DOHH2 (cell line): ENCODE measurements around the gene NFKBIL1.

Experiments
- EZH2phosphoT487 ChIP-seq: fragments of 200-600 bp; sonication (generic); IDR thresholded peaks from 2 replicates; pipeline ENCODE4 v1.6.1; 2017; ENCODE audit warnings: borderline replicate concordance, mild to moderate bottlenecking, antibody characterized with exemption, low read length, moderate library complexity, mixed read lengths
- TF ChIP-seq, protein P1 (sequence below): fragments of 200-600 bp; sonication (generic); IDR thresholded peaks from one replicate; pipeline ENCODE4 v1.5.1; 2014; ENCODE audit warnings: antibody characterized with exemption, mild to moderate bottlenecking, low read depth, low read length; ENCODE audit not compliant: poor library complexity, severe bottlenecking

DNA sequence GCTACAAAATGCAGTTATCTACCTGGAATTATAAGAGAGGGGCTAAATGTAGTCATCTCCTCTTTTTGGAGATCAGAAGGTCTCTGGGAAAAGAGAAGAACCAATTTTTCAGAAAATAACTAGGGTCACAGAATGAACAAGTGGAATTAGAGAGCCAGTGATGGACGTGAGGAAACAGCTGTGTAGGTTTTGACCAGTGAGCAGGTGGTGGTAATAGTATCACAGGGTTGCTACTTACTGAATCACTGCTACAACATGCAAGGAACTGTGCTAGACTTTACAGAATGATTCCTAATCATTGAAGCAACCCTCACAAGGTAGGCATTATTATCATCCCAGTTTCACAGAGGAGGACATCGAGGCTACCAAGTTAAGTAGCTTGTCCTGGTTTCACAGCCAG is 2.7 kb upstream of the NFKBIL1 start:
- TF ChIP-seq, protein P1, sequence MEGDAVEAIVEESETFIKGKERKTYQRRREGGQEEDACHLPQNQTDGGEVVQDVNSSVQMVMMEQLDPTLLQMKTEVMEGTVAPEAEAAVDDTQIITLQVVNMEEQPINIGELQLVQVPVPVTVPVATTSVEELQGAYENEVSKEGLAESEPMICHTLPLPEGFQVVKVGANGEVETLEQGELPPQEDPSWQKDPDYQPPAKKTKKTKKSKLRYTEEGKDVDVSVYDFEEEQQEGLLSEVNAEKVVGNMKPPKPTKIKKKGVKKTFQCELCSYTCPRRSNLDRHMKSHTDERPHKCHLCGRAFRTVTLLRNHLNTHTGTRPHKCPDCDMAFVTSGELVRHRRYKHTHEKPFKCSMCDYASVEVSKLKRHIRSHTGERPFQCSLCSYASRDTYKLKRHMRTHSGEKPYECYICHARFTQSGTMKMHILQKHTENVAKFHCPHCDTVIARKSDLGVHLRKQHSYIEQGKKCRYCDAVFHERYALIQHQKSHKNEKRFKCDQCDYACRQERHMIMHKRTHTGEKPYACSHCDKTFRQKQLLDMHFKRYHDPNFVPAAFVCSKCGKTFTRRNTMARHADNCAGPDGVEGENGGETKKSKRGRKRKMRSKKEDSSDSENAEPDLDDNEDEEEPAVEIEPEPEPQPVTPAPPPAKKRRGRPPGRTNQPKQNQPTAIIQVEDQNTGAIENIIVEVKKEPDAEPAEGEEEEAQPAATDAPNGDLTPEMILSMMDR: no peak
- TF ChIP-seq EZH2phosphoT487: no peak
